K562 (cell line): Measurements from ENCODE around the gene MYO1H. TPM values are rescaled to one million over a fixed set of nuclear protein-coding genes. Genes with fewer than 3 reads are reported as not detected.

Experiments used
- ATAC-seq: fragments of 200-7000 bp; cut with Tn5 transposase; 3 replicates; pipeline ENCODE4 v1.9.1; 2020; ENCODE audit warnings: moderate library complexity
- BruUV-seq: library from RNA; stranded (reverse); fragments of 400-500 nt; replicated peaks from 2 replicates; lab custom pipeline; 2021; lab: Mats Ljungman, UMichigan
- CTCF ChIA-PET: fragments of 300-600 bp; formaldehyde crosslinking; extraction: SDS; loops from one replicate; lab custom pipeline; 2021; ENCODE audit warnings: low intra/inter-chr PET ratio; lab: Yijun Ruan, JAX
- POLR2A ChIA-PET: fragments of 300-600, 350-650 bp; sonication (Branson Sonifier 250); formaldehyde crosslinking; extraction: SDS; loops from one replicate; lab custom pipeline; 2021; ENCODE audit warnings: antibody characterized with exemption, inconsistent platforms; lab: Yijun Ruan, JAX
- DNase-seq, 4 experiments: peaks; one replicate each; pipeline versions ENCODE4 v3.0.0 to v3.0.0-alpha.2; 2011 to 2018; ENCODE audit warnings: low spot score in 3 of 4, mixed read lengths in 3 of 4; ENCODE audit errors: extremely low read depth in 1 of 4
- FAIRE-seq: peaks from 2 replicates; lab custom pipeline; 2011; peaks lifted over from hg19 to GRCh38; lab: Jason Lieb, UNC
- H2AFZ ChIP-seq: 2 replicates; pipeline ENCODE4 v1.6.0; 2011; ENCODE audit warnings: low read depth, low read length, control low read depth, inconsistent platforms
- H3K27ac ChIP-seq: fragments of 200-600 bp; 3 replicates; pipeline ENCODE4 v1.8.0; 2011; ENCODE audit warnings: low read depth, mild to moderate bottlenecking, control low read depth, inconsistent platforms, low read length, moderate library complexity, mixed read lengths; ENCODE audit errors: extremely low read depth
- H3K27me3 ChIP-seq, 2 experiments: fragments of 300-600 bp in 1 of 2; 2 replicates in 1 of 2; 3 replicates in 1 of 2; pipeline versions ENCODE4 v1.6.0 to v1.8.0; 2011; ENCODE audit warnings: inconsistent platforms in 2 of 2, low read length in 2 of 2, mild to moderate bottlenecking in 1 of 2, mixed read lengths in 1 of 2, moderate library complexity in 1 of 2; ENCODE audit not compliant: control insufficient read depth in 2 of 2, insufficient read depth in 2 of 2
- H3K36me3 ChIP-seq: fragments of 300-600 bp; 3 replicates; pipeline ENCODE4 v1.8.0; 2011; ENCODE audit warnings: mild to moderate bottlenecking, low read length, inconsistent platforms; ENCODE audit not compliant: control insufficient read depth, insufficient read depth
- H3K4me1 ChIP-seq, 2 experiments: fragments of 200-600 bp in 1 of 2; replicated peaks in 1 of 2; 2 replicates in 1 of 2; 3 replicates in 1 of 2; pipeline versions ENCODE4 v1.5.1 to v1.8.0; 2011; ENCODE audit warnings: inconsistent platforms in 2 of 2, low read length in 2 of 2, mild to moderate bottlenecking in 1 of 2, mixed read lengths in 1 of 2, moderate library complexity in 1 of 2; ENCODE audit not compliant: control insufficient read depth in 2 of 2, insufficient read depth in 2 of 2
- H3K4me2 ChIP-seq: 2 replicates; pipeline ENCODE4 v1.6.1; 2011; ENCODE audit warnings: low read length, control low read depth, inconsistent platforms, mixed read lengths; ENCODE audit not compliant: insufficient read depth
- H3K4me3 ChIP-seq: fragments of 200-600 bp; sonication (generic), shearing (Covaris generic); 2 replicates; pipeline ENCODE4 v1.5.1; 2016; ENCODE audit warnings: control low read depth, inconsistent platforms
- H3K79me2 ChIP-seq: fragments of 200-600 bp; 3 replicates; pipeline ENCODE4 v1.8.0; 2011; ENCODE audit warnings: low read length, inconsistent platforms; ENCODE audit not compliant: control insufficient read depth, insufficient read depth
- H3K9ac ChIP-seq, 2 experiments: 2 replicates each; pipeline versions ENCODE4 v1.6.0 to v1.6.1; 2011; ENCODE audit warnings: low read depth in 2 of 2, low read length in 2 of 2, control low read depth in 1 of 2, inconsistent platforms in 1 of 2, mild to moderate bottlenecking in 1 of 2, mixed read lengths in 1 of 2; ENCODE audit not compliant: insufficient read depth in 1 of 2
- H3K9me1 ChIP-seq: one replicate; pipeline ENCODE4 v1.6.0; 2011; ENCODE audit warnings: inconsistent platforms, mild to moderate bottlenecking, low read length, moderate library complexity; ENCODE audit not compliant: control insufficient read depth, insufficient read depth
- H3K9me3 ChIP-seq: replicated peaks from 2 replicates; pipeline ENCODE4 v1.5.1; 2011; ENCODE audit warnings: low read depth, low read length, inconsistent platforms; ENCODE audit not compliant: control insufficient read depth, insufficient read depth
- H4K20me1 ChIP-seq: replicated peaks from 2 replicates; pipeline ENCODE4 v1.6.1; 2011; ENCODE audit warnings: low read length, inconsistent platforms, mixed read lengths; ENCODE audit not compliant: control insufficient read depth, insufficient read depth
- KLF13 ChIP-seq: fragments of 450-650 bp; IDR thresholded peaks from 2 replicates; pipeline ENCODE4 v1.6.1; 2016; ENCODE audit warnings: missing genetic modification characterization, low read depth, mild to moderate bottlenecking, missing compliant biosample characterization, moderate library complexity, borderline replicate concordance
- MIER1 ChIP-seq: fragments of 450-650 bp; IDR thresholded peaks from 2 replicates; pipeline ENCODE4 v1.6.1; 2016; ENCODE audit warnings: antibody characterized with exemption, mild to moderate bottlenecking, low read depth
- MXI1 ChIP-seq: IDR thresholded peaks from 2 replicates; pipeline ENCODE4 v1.6.1; 2011; ENCODE audit warnings: low read depth, mild to moderate bottlenecking, improper control_type of control experiment, low read length
- ZC3H11A ChIP-seq: IDR thresholded peaks from 2 replicates; pipeline ENCODE4 v1.6.1; 2012; ENCODE audit warnings: low read depth, low read length, improper control_type of control experiment
- ZNF174 ChIP-seq: fragments of 250-450 bp; sonication (Bioruptor Pico); IDR thresholded peaks from 2 replicates; pipeline ENCODE4 v1.4.0; 2020; ENCODE audit warnings: mild to moderate bottlenecking
- WGBS: fragments of 100-300 bp; shearing (Covaris generic); methylation state at CpG from one replicate; pipeline ENCODE4 v1.1.6; 2016; ENCODE audit warnings: low coverage, mixed read lengths; ENCODE audit not compliant: insufficient coverage; ENCODE audit errors: missing lambda C conversion rate; 5-methylcytosine and 5-hydroxymethylcytosine counted together
- in situ Hi-C: fragments of 300-500 bp; cut with MboI; formaldehyde crosslinking; loops from 4 replicates; pipeline ENCODE4 v1.15.0; 2018; ENCODE audit warnings: inconsistent platforms, mixed read lengths
- intact Hi-C: fragments of 100-400 bp; cut with micrococcal nuclease; formaldehyde crosslinking; loops from 2 replicates; pipeline ENCODE4 v1.14.2; 2022
- polyA plus RNA-seq, 8 experiments: library from polyadenylated mRNA; depleted of rRNA in 4 of 8; stranded (reverse) in 5 of 8; unstranded in 3 of 8; fragments of >200 nt; fragmentation: Nextera tagmentation in 2 of 8; fragmentation: Illumina TruSeq in 1 of 8; extraction: Ambion mirVana in 2 of 8; extraction: Trizol in 1 of 8; gene quantifications; 2 replicates each; pipeline versions ENCODE4 v1.2.1 to v1.2.3, GENCODE V29; 2011 to 2014; ENCODE audit warnings: inconsistent platforms in 1 of 8, missing spikeins in 1 of 8
- total RNA-seq, 7 experiments: library from RNA; depleted of rRNA in 6 of 7; stranded (reverse); fragments of >200 nt in 6 of 7; fragmentation: Illumina TruSeq in 2 of 7; extraction: Trizol in 2 of 7; gene quantifications; 2 replicates each; pipeline versions ENCODE4 v1.2.1 to v1.2.3, GENCODE V29; 2011 to 2021; ENCODE audit warnings: low replicate concordance in 1 of 7
- TF ChIP-seq, protein P1 (sequence below): sonication (generic); formaldehyde crosslinking; IDR thresholded peaks from 2 replicates; pipeline ENCODE4 v1.9.0; 2022; ENCODE audit warnings: mild to moderate bottlenecking, missing genetic modification reagents

The MYO1H gene
- total and polyA plus RNA-seq, 9 of the 15 experiments (the other 6 are each of a cell fraction or from before 2014, with no cell fraction given) = not detected

DNA sequence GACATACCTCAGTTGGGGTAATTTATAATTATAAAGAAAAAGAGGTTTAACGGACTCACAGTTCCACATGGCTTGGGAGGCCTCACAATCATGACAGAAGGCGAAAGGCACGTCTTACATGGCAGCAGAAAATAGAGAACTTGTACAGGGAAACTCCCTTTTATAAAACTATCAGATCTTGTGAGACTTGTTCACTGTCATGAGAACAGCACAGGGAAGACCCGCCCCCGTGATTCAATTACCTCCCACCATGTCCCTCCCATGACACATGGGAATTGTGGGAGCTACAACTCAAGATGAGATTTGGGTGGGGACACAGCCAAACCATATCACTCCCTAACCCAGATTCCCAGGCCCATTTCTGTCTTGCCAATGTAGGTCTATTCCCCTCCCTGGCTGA lies 22.1 kb downstream of the MYO1H start (continued):
- TF ChIP-seq, protein P1, sequence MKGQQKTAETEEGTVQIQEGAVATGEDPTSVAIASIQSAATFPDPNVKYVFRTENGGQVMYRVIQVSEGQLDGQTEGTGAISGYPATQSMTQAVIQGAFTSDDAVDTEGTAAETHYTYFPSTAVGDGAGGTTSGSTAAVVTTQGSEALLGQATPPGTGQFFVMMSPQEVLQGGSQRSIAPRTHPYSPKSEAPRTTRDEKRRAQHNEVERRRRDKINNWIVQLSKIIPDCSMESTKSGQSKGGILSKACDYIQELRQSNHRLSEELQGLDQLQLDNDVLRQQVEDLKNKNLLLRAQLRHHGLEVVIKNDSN (CRISPR knock-in tag) = no peak

DNA sequence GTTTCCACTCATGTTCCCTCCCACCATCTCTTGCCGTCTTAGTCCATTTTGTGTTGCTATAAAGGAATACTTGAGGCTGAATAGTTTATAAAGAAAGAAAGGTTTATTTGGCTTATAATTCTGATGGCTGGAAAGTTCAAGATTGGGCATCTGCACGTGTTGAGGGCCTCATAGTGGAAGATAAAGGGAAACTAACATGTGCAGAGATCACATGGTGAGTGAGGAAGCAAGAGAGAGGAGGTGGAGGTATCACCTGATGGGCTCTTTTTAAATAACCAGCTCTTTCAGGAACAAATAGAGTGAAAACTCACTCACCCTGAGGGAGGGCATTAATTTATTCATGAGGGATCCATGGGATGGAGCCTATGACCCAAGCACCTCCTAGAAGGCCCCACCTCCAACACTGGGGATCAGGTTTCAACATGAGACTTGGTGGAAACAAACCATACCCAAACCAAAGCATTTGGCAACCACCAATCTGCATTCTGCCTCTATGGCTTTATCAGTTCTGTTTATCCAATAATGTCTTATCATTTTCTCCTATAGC lies 29.5 kb downstream of the MYO1H start:
- no peak overlapping the region for H3K4me3 ChIP-seq
- BruUV-seq = no TSS peak
- no peaks in the 10 kb centered on the region for H4K20me1 ChIP-seq
- no peak overlapping the region for H2AFZ ChIP-seq
- intact Hi-C loops = no loop called here
- 0% methylated on average over 2 of the region's 2 CpGs for WGBS
- H3K79me2 ChIP-seq = no peaks in the 10 kb centered on the region
- in situ Hi-C loops = no loop called here
- CTCF ChIA-PET = no interaction called here
- no peak for ATAC-seq
- FAIRE-seq = no peak
- TF ChIP-seq ZC3H11A (no peak), KLF13 (no peak), MXI1 (no peak), MIER1 (no peak), ZNF174 (CRISPR knock-in tag) (no peak)
- TF ChIP-seq, all 486 proteins: peak for 0
- H3K36me3 ChIP-seq = no peaks in the 10 kb centered on the region
- POLR2A ChIA-PET = no interaction called here
- H3K4me2 ChIP-seq = no peak overlapping the region
- no peaks in the 10 kb centered on the region for H3K9me1 ChIP-seq
- no peaks in the 10 kb centered on the region for H3K4me1 ChIP-seq
- no peaks in the 10 kb centered on the region for H3K9me3 ChIP-seq
- H3K27me3 ChIP-seq = 0 out of 5 replicates have a peak, but pooled peaks cover 0 to 3% of the 10 kb centered on the region in 2 experiments
- no peak overlapping the region for H3K9ac ChIP-seq
- no peak overlapping the region for H3K27ac ChIP-seq
- no peak for DNase-seq
